ENCODE data around the gene FAAP20. TPM values are rescaled to one million over a fixed set of nuclear protein-coding genes. Genes with fewer than 3 reads are reported as not detected.
A peak's percentile ranks its signal among the peaks of the same experiment; 100 is the strongest.

Gene FAAP20
- total RNA-seq, 5 donors from 2014 or later (not counting 1 experiment from before 2014, with no cell fraction given), result 52.9 to 74.8 (median 68.2) TPM

DNA sequence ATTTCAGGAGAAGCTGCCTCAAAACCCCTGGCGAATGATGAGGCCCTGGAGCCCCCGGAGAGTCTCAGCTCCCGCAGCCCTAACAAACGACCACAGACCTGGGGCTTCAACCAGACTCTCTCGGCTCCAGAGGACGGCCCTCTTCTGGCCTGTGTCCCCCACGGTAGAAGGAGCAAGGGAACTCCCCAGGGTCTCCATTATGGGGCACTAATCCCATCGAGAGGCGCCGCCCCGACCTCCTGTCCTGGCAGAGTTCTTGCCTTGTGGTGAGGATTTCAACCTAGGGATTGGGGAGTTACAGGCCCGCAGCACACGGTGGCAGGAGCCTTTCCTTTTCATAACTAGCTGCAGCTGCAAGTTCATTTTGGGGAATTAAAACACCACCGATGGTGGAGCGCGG lies 6.2 kb downstream of the FAAP20 start:
- H3K4me1 Mint-ChIP-seq, result peaks cover 16 to 20% (median 18%) of the 10 kb centered on the region in 3 donors

GRCh38 chr1:2187619-2188018 lies 7.0 kb downstream of the FAAP20 start:
- DNase-seq (no peak), ATAC-seq (replicated peaks in 1 of 4) (no peak)
- Histone ChIP-seq H3K4me1 (ENCODE audit: control insufficient read depth in 1 of 2, extremely low read depth in 1 of 2, insufficient read depth in 2 of 2, low read length in 2 of 2) (peaks cover 2 to 34% of the 10 kb centered on the region in 2 experiments), H3K27me3 (replicated peaks in 1 of 2; ENCODE audit: control insufficient read depth in 2 of 2, extremely low read depth in 1 of 2, insufficient read depth in 2 of 2, low read length in 1 of 2) (no peaks in the 10 kb centered on the region), H3K9me3 (no peaks in the 10 kb centered on the region), H3K36me3 (ENCODE audit: control insufficient read depth in 2 of 2, extremely low read depth in 1 of 2, insufficient read depth in 1 of 2, low read length in 1 of 2) (peaks cover 5% of the 10 kb centered on the region in 2 donors), H3K27ac (ENCODE audit: low read length) (no peak overlapping the region), H3K4me3 (ENCODE audit: control insufficient read depth in 1 of 2, extremely low read depth in 1 of 2, low read length in 1 of 2) (no peak overlapping the region)
- Mint-ChIP-seq H3K4me3 (no peak overlapping the region), H3K36me3 (peaks cover 11% of the 10 kb centered on the region), H3K9me3 (no peaks in the 10 kb centered on the region), H3K27ac (no peak overlapping the region), H3K4me1 (peaks cover 12 to 23% (median 18%) of the 10 kb centered on the region in 3 donors), H3K27me3 (no peaks in the 10 kb centered on the region)
- CTCF ChIA-PET, result no interaction called here
- POLR2A ChIA-PET, result interaction anchor here in 1 of 2 donors (0.5 kb wide), 1 partner anchor 134 kb away, joined by 4 read pairs; no protein-coding TSS in a partner anchor
- WGBS (ENCODE audit: insufficient coverage), result 81% methylated on average over 13 of the region's 13 CpGs

More for the DNA sequence above, 6.2 kb downstream of the FAAP20 start:
- Histone ChIP-seq H3K4me1 (ENCODE audit: control insufficient read depth in 1 of 2, extremely low read depth in 1 of 2, insufficient read depth in 2 of 2, low read length in 2 of 2) (peaks cover 2 to 41% of the 10 kb centered on the region in 2 experiments), H3K4me3 (ENCODE audit: control insufficient read depth in 1 of 2, extremely low read depth in 1 of 2, low read length in 1 of 2) (no peak overlapping the region), H3K36me3 (ENCODE audit: control insufficient read depth in 2 of 2, extremely low read depth in 1 of 2, insufficient read depth in 1 of 2, low read length in 1 of 2) (peaks cover 5 to 7% of the 10 kb centered on the region in 2 donors), H3K9me3 (no peaks in the 10 kb centered on the region), H3K27ac (ENCODE audit: low read length) (no peak overlapping the region), H3K27me3 (replicated peaks in 1 of 2; ENCODE audit: control insufficient read depth in 2 of 2, extremely low read depth in 1 of 2, insufficient read depth in 2 of 2, low read length in 1 of 2) (no peaks in the 10 kb centered on the region)
- DNase-seq (no peak), ATAC-seq (replicated peaks in 1 of 4) (no peak)
- Mint-ChIP-seq H3K36me3 (peaks cover 11% of the 10 kb centered on the region), H3K4me3 (peak overlapping the region in 2 of 3 donors; percentile 13 to 27), H3K27ac (no peak overlapping the region), H3K9me3 (no peaks in the 10 kb centered on the region), H3K27me3 (no peaks in the 10 kb centered on the region)
- CTCF ChIA-PET, result no interaction called here
- POLR2A ChIA-PET, result interaction anchor here in 1 of 2 donors (0.7 kb wide), 1 partner anchor 206 kb away, joined by 10 read pairs; no protein-coding TSS in a partner anchor
- 93% methylated on average over 16 of the region's 16 CpGs for WGBS (ENCODE audit: insufficient coverage)

- WGBS (ENCODE audit: insufficient coverage), result 96% methylated on average over 7 of the region's 9 CpGs
- H3K27ac Mint-ChIP-seq, result no peak overlapping the region
- DNase-seq, result no peak
- Histone ChIP-seq H3K36me3 (ENCODE audit: control insufficient read depth in 2 of 2, extremely low read depth in 1 of 2, insufficient read depth in 1 of 2, low read length in 1 of 2) (peaks cover 5% of the 10 kb centered on the region in 2 donors), H3K4me3 (ENCODE audit: control insufficient read depth in 1 of 2, extremely low read depth in 1 of 2, low read length in 1 of 2) (no peak overlapping the region), H3K27me3 (replicated peaks in 1 of 2; ENCODE audit: control insufficient read depth in 2 of 2, extremely low read depth in 1 of 2, insufficient read depth in 2 of 2, low read length in 1 of 2) (no peaks in the 10 kb centered on the region), H3K9me3 (no peaks in the 10 kb centered on the region), H3K27ac (ENCODE audit: low read length) (no peak overlapping the region), H3K4me1 (ENCODE audit: control insufficient read depth in 1 of 2, extremely low read depth in 1 of 2, insufficient read depth in 2 of 2, low read length in 2 of 2) (peaks cover 0 to 27% of the 10 kb centered on the region in 2 experiments)
- no peaks in the 10 kb centered on the region for H3K27me3 Mint-ChIP-seq
- peaks cover 12 to 22% (median 16%) of the 10 kb centered on the region in 3 donors for H3K4me1 Mint-ChIP-seq
- H3K9me3 Mint-ChIP-seq, result no peaks in the 10 kb centered on the region
- CTCF ChIA-PET, result no interaction called here
- ATAC-seq (replicated peaks in 1 of 4), result no peak
- H3K36me3 Mint-ChIP-seq, result peaks cover 11% of the 10 kb centered on the region
- POLR2A ChIA-PET, result interaction anchor here in 1 of 2 donors (0.5 kb wide), 1 partner anchor 135 kb away, joined by 4 read pairs; no protein-coding TSS in a partner anchor
- no peak overlapping the region for H3K4me3 Mint-ChIP-seq
Observed at GRCh38 chr1:2186901-2187300, 7.7 kb downstream of the FAAP20 start.

DNA sequence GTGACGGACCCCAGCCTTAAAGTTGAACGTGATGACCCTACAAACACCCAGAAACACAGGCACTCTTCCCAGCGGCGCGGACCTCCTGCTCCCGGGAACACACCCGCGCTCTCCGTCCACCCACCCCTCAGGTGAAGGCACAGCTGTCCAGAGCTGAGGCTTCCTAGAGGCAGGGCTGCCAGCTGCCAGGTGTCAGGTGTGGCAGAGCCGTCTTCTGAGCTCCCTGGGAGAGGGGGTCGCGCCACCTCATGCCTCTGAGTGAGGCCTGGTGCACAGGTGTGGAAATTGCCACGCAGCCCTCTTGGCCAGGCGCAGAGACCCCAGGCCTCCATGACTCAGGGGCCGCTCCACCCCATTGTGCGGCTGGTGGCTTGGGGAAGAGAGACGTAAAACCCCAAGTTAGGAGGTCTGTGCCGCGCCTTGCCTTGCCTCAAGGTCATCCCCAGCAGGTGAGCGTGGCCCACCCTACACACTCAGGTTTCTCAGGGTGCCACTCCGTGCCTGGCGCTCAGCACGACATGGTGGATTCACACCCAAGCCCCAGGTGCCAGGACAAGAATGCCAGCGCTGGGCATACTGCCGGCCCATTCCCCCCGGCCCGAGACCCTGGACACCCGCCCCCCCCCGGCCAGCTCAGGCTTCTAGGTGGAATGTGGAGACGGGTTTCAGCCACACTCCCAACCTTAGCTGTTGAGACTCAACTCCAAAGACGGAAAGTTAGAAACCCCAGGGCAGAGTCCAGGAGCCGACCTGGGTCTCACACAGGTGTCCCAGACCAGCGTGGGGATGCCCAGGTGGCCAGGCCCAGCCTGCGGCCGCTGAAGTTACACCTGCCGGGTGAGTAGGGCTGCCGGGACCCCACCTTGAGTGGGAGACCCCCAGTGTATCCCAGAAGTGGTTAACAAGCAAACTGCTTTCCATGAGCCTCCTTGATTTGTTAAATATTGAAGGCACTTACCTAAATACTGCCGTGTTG lies 8.4 kb downstream of the FAAP20 start:
- DNase-seq (no peak), ATAC-seq (replicated peaks in 1 of 4) (no peak)
- Mint-ChIP-seq H3K36me3 (peaks cover 11% of the 10 kb centered on the region), H3K4me1 (peaks cover 10 to 17% (median 13%) of the 10 kb centered on the region in 3 donors), H3K9me3 (no peaks in the 10 kb centered on the region), H3K4me3 (no peak overlapping the region), H3K27me3 (no peaks in the 10 kb centered on the region), H3K27ac (no peak overlapping the region)
- ChIA-PET CTCF (no interaction called here), POLR2A (no interaction called here)
- Histone ChIP-seq H3K27me3 (replicated peaks in 1 of 2; ENCODE audit: control insufficient read depth in 2 of 2, extremely low read depth in 1 of 2, insufficient read depth in 2 of 2, low read length in 1 of 2) (no peaks in the 10 kb centered on the region), H3K27ac (ENCODE audit: low read length) (no peak overlapping the region), H3K9me3 (no peaks in the 10 kb centered on the region), H3K4me3 (ENCODE audit: control insufficient read depth in 1 of 2, extremely low read depth in 1 of 2, low read length in 1 of 2) (no peak overlapping the region), H3K4me1 (ENCODE audit: control insufficient read depth in 1 of 2, extremely low read depth in 1 of 2, insufficient read depth in 2 of 2, low read length in 2 of 2) (peaks cover 0 to 25% of the 10 kb centered on the region in 2 experiments), H3K36me3 (ENCODE audit: control insufficient read depth in 2 of 2, extremely low read depth in 1 of 2, insufficient read depth in 1 of 2, low read length in 1 of 2) (peaks cover 5% of the 10 kb centered on the region in 2 donors)
- 94% methylated on average over 24 of the region's 38 CpGs for WGBS (ENCODE audit: insufficient coverage)

GRCh38 chr1:2184934-2185333 lies 9.6 kb downstream of the FAAP20 start:
- H3K36me3 ChIP-seq (ENCODE audit: control insufficient read depth in 2 of 2, extremely low read depth in 1 of 2, insufficient read depth in 1 of 2, low read length in 1 of 2), result peaks cover 5% of the 10 kb centered on the region in 2 donors
- no peaks in the 10 kb centered on the region for H3K9me3 ChIP-seq
- ATAC-seq (replicated peaks in 1 of 4), result no peak
- no peaks in the 10 kb centered on the region for H3K9me3 Mint-ChIP-seq
- 96% methylated on average over 32 of the region's 33 CpGs for WGBS (ENCODE audit: insufficient coverage)
- no peak overlapping the region for H3K4me3 Mint-ChIP-seq
- H3K4me3 ChIP-seq (ENCODE audit: control insufficient read depth in 1 of 2, extremely low read depth in 1 of 2, low read length in 1 of 2), result no peak overlapping the region
- H3K4me1 ChIP-seq (ENCODE audit: control insufficient read depth in 1 of 2, extremely low read depth in 1 of 2, insufficient read depth in 2 of 2, low read length in 2 of 2), result peaks cover 0 to 12% of the 10 kb centered on the region in 2 experiments
- CTCF ChIA-PET, result no interaction called here
- no peak overlapping the region for H3K27ac Mint-ChIP-seq
- H3K27me3 ChIP-seq (replicated peaks in 1 of 2; ENCODE audit: control insufficient read depth in 2 of 2, extremely low read depth in 1 of 2, insufficient read depth in 2 of 2, low read length in 1 of 2), result no peaks in the 10 kb centered on the region
- H3K27me3 Mint-ChIP-seq, result no peaks in the 10 kb centered on the region
- H3K36me3 Mint-ChIP-seq, result peaks cover 15% of the 10 kb centered on the region
- no peak for DNase-seq
- POLR2A ChIA-PET, result no interaction called here
- H3K27ac ChIP-seq (ENCODE audit: low read length), result no peak overlapping the region
- peaks cover 4 to 11% (median 7%) of the 10 kb centered on the region in 3 donors for H3K4me1 Mint-ChIP-seq

GRCh38 chr1:2184531-2184930 lies 10.0 kb downstream of the FAAP20 start:
- Mint-ChIP-seq H3K27me3 (no peaks in the 10 kb centered on the region), H3K4me3 (no peak overlapping the region), H3K27ac (no peak overlapping the region), H3K4me1 (peaks cover 2 to 11% (median 7%) of the 10 kb centered on the region in 3 donors), H3K36me3 (peaks cover 17% of the 10 kb centered on the region), H3K9me3 (no peaks in the 10 kb centered on the region)
- Histone ChIP-seq H3K4me1 (ENCODE audit: control insufficient read depth in 1 of 2, extremely low read depth in 1 of 2, insufficient read depth in 2 of 2, low read length in 2 of 2) (peaks cover 0 to 8% of the 10 kb centered on the region in 2 experiments), H3K4me3 (ENCODE audit: control insufficient read depth in 1 of 2, extremely low read depth in 1 of 2, low read length in 1 of 2) (no peak overlapping the region), H3K36me3 (ENCODE audit: control insufficient read depth in 2 of 2, extremely low read depth in 1 of 2, insufficient read depth in 1 of 2, low read length in 1 of 2) (peaks cover 5% of the 10 kb centered on the region in 2 donors), H3K27ac (ENCODE audit: low read length) (no peak overlapping the region), H3K9me3 (no peaks in the 10 kb centered on the region), H3K27me3 (replicated peaks in 1 of 2; ENCODE audit: control insufficient read depth in 2 of 2, extremely low read depth in 1 of 2, insufficient read depth in 2 of 2, low read length in 1 of 2) (no peaks in the 10 kb centered on the region)
- 98% methylated on average over 11 of the region's 18 CpGs for WGBS (ENCODE audit: insufficient coverage)
- DNase-seq, result no peak
- no peak for ATAC-seq (replicated peaks in 1 of 4)
- CTCF ChIA-PET, result no interaction called here
- POLR2A ChIA-PET, result no interaction called here

Data from T-cell (primary cell).